HG02973 (cell line): ENCODE results near the gene HOXA7.

Source experiments
- ATAC-seq: cut with Tn5 transposase; IDR thresholded peaks from one replicate; pipeline ENCODE4 v1.9.1; 2021; ENCODE audit warnings: moderate library complexity; ENCODE audit not compliant: unreplicated experiment

Gene HOXA7

GRCh38 chr7:27138472-27138871 lies 18.0 kb downstream of the HOXA7 start:
- no peak for ATAC-seq

- ATAC-seq: no peak
Observed at GRCh38 chr7:27137640-27138315, 18.7 kb downstream of the HOXA7 start.

- no peak for ATAC-seq
Observed at GRCh38 chr7:27134392-27134791, 22.1 kb downstream of the HOXA7 start.

DNA sequence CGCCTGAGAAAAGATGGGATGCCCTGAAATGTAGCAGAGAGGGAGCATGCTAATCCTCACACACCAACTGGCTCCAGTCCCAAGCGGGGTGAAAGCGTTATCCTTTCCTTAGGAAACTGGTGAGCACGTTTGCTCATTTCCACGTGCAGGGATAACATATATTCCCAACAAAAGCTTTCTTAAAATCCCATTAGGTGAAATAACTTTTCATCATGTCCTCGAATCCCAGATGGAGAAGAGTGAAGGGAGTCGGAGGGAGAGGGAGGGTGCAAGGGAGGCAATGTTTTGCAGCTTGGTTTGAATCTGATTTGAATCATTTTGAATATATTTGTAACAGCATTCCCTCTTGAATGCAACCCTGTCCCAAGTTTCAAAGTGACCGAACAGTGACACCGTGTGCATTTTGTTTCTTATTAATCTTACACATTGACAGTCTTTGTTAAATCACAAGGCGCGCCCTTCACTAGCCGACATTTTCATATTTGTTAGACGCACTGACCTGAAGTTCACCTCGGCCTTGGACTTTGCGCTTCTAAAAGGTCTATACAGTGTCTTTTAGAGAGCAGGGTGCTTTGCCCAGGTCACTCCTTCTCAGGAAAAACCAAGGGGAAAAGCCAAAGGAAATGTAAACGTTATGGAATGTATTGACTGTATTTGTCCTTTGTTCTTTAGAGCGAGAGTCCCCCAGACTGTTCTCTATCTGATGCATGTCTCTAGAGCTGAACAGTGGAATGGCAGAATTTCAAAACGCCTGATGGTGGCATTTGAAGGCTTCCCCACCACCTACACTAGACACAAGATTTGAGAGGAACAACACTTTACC lies 22.9 kb downstream of the HOXA7 start:
- no peak for ATAC-seq

DNA sequence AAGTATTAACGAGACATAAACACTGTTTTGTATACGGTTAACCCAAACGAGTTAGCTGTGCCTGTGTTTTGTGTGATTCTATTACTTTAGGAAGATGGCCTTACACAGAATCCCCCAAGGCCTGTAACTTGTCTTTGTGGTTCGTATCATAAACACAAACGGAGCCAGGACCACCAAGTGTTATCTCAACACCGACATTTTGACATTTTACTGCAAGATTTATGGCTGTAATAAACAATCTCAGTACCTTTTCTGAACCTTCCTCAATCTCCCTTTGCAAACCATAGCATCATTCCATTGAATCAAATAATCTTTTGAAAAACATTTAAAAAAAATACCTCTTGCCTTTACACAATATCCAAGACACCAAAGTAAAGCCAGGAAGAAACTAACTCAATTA lies 23.5 kb downstream of the HOXA7 start:
- ATAC-seq: no peak

- no peak for ATAC-seq
Observed at GRCh38 chr7:27132214-27132613, 24.3 kb downstream of the HOXA7 start.

DNA sequence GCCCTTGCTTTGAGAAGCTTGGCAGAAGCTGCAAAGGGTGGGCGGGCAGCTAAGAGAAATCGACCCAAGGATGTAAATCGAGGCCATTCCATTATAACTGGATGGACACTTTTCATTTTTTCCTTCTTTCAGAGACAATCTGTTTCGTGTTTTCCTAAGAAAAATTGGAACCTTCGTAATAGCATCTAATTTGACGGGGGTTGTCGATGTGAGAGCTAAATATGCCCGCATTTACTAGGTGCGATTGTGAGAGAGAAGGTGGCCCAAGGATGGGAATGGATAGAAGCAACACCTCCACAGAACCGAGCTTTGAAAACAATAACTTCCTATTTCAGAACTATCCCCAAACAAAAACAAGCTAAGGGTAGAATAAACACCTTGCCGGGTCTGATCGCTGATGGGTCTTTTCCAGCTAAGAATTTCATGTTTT lies 25.1 kb downstream of the HOXA7 start:
- ATAC-seq: no peak

DNA sequence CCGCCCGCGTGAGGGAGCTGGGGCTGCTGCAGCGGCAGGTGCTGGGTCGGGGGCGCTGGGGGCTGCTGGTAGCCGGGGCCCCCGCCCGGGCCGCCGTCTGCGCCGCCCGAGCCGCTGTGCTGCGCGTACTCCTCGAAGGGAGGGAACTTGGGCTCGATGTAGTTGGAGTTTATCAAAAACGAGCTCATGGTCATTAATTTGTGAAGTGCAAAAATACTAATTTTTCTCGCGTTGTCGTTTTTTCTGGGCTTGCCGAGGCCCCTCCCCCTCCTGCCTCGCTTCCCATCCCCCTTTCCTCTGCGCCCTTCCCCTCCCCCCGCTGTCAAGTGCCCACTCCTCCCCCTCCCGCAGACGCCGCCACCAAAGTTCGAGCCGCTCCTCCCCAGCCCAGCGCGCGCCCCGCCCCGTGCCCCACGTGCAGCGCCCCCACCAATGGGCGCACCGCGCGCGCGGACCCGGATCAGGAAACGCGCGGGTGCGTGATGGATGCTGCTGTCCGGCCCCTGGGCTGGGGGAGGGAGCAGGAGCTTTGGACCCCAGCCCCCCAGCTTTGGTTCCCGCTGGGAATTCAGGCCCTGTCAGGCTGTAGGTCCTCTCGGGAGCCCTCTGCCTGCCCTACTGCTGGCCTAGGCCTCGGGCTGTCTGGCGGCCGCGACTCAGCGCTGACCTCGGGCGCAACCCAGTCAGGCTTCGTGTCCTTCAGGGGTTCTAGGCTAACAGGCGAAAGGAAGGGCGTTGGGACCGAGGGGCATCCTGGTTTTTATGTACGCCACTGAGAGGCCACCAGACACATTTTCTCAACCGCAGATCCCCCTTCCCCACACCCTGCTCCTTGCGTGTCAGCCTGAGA lies 25.7 kb downstream of the HOXA7 start, which contains the start of gene HOXA4:
HOXA4 (minus strand) TSS at position 218 of the 850 bp plus-strand sequence; CDS start at position 194, 24 bp downstream.
- no peak for ATAC-seq

GRCh38 chr7:27129729-27130539 lies 26.5 kb downstream of the HOXA7 start:
- ATAC-seq: no peak

GRCh38 chr7:27128776-27129728 lies 27.4 kb downstream of the HOXA7 start:
- ATAC-seq: no peak

DNA sequence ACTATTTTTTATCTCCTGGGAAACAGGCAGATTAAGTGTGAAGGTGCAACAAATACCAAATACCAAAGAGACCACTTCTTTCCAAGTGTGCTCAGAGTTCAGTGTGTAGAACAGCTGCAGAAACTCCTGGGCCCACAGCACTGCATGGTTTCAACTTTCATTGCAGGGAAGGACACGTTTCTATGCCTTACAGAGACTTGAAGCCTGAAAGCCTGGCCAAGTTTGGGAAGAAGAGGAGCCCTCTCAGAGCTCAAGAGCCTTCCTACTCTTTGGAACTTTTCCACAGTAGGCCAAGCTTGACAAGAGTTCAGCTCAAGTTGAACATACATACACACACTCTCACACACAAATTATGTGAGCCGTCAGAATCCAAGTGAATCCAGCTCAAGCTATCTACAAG lies 28.4 kb downstream of the HOXA7 start:
- ATAC-seq: no peak

DNA sequence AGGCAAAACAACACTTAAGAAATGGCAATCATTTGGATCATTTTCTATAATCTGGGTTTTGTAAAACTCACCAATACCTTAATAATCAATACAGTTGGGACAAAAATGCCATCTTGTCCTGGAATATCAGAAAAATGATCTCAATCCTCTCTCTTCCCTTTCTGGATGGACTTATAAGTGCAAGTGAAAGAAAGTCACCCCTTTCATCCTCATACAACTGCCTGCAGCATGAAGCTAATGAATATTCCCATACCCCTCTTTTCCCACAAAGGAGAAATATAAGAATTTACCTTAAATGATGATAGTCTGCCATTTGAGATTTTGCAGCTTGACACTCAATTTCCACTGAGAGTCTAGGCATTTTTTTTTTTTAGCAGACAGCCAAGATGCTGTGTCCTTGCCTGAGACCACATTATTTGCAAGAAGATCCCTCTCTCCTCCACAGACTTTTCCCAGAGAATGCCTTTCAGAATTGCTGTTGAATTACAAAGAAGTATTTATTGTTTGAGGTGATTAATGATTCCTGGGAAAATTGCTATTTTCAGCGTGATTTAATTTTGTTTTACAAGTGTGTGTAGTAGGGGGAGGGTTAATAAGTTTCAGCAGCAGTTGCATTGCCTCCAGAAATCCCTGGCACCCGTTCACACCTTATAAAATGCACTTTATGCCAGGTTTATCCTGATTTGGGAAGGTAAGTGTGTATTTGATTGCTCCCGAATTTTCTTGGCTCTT lies 29.7 kb downstream of the HOXA7 start:
- ATAC-seq: no peak

- ATAC-seq: no peak
Observed at GRCh38 chr7:27125986-27126394, 30.5 kb downstream of the HOXA7 start.

- ATAC-seq: no peak
Observed at GRCh38 chr7:27124902-27125689, 31.4 kb downstream of the HOXA7 start.

DNA sequence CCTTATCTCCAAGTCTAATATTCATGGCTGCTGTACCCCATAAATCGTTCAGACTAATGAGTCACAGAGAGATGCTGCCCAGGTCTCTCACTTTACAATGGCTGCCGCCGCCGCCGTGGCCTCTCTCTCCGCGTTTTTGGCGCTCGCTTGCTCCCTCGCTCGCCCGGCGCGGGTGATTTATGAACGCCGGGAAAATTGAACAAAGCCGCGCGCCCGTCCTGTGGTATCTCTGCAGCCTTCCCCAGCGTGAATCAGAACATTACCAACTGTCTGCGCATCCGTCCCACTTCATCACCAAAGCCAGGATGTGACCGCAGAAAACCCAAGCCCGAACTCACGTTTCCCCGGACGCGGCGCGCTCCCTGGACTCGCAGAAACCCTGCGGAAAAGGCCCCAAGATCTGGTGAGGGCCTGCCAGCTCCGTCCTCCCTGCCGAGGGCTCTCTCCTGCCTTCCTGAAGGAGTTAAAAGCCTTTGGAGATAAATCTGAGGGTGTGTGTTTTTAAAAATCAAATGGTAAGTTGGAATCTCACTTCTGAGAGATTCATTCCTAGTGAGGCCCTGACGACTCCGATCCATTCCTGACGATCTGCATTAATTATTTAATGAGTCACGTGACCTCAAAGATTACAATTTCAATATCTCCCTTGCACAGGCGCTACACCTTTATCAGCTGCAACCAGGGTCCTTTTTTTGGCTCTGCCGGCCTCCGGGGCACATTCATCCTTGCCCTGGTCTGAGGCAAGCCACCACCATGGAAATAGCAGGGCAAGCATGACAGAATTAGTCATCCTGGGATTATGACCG lies 32.2 kb downstream of the HOXA7 start:
- no peak for ATAC-seq

GRCh38 chr7:27123477-27124053 lies 32.9 kb downstream of the HOXA7 start:
- ATAC-seq: no peak

DNA sequence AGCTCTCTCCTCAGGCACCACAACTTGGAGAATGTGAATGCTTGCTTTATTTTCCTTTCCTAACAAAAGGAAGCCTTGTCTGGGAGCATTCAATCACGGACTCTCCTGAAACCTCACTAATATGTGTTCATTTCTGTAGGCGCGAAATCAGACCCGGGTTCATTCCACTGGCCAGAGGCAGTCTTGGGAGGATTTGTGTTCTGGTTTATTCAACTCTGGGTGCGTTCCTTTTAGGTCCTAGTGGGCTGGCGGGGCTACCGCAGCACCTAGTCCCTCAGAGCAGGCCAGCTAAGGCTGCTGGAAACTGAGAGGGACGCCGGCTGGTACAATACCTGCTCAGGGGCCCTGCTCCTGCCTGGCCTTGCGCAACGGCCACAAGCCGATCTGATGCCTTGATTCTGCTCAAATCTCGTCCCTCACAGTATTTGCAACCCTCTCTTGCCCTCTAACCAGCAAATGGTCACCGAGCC lies 33.4 kb downstream of the HOXA7 start:
- no peak for ATAC-seq
